Activated CD8-positive, alpha-beta memory T cell treated with anti-CD3 and anti-CD28 coated beads for 48 hours (primary cell): ENCODE measurements around the gene MLLT3.
"Not testable (repeated sequence)": the region's sequence is repeated elsewhere in the genome, so short reads cannot be mapped to it uniquely, and the experiment has no call there.

ENCODE experiments used
- DNase-seq, 3 experiments: peaks; one replicate each; pipeline ENCODE4 v3.0.0-alpha.2; 2020; ENCODE audit warnings: low read depth in 2 of 3, low spot score in 2 of 3

The MLLT3 gene

DNA sequence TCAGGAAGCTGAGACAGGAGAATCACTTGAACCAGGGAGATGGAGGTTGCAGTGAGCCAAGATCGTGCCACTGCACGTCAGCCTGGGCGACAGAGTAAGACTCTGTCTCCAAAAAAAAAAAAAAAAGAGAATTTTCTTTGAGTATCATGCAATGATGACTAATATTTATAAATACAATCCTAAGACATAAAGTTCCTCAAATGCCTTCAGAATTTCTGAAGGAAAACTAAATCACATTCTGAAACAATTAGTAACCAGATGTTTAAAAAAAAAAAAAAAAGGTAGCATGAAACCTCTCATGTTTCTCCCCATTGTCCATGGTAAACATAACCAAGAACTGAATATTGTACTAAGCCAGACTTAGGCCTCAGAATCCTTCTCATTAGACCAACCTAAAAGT, 23.1 kb downstream of the MLLT3 start:
- no peak for DNase-seq

GRCh38 chr9:20598367-20598766, 23.9 kb downstream of the MLLT3 start:
- DNase-seq: no peak

GRCh38 chr9:20597862-20598261, 24.4 kb downstream of the MLLT3 start:
- no peak for DNase-seq

- no peak for DNase-seq
Observed at GRCh38 chr9:20594608-20595007, 27.7 kb downstream of the MLLT3 start.

- no peak for DNase-seq
Observed at GRCh38 chr9:20593537-20593936, 28.8 kb downstream of the MLLT3 start.

DNA sequence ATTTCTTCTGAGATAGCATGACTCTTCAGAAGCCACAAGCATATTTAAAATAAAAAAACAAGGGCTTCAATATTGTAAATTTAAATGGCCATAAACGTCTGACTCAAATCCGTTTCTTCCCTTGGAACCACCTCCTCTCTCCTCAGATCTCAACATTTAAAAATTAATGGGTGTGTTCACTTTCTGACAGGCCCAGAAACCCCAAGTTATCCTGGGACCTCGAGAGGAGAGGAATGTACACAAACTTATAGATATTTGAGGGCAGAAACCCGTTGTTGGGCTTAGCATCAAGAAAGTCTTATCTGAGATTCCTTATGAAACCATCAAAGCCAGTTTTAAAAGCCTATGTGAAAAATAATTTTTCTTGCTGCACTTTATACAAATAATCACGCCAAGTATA, 29.2 kb downstream of the MLLT3 start:
- DNase-seq: no peak

DNA sequence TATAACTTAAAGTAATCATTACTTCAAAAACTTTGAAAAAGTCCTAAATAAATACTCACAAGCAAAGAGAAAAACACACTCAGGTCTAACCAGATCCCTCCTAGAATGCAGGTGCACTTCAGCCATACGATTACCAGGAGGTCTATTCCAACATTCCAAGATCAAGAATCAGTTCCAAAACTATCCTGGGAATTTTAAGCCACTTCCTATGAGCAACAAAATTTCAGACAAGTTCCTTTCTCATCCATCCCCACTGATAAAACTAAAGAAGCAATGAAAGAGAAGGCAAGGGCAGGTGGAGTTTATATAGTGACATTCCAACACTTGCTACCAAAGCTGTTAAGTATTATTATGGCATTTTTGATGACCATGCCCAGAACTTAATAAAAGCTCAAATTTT, 29.6 kb downstream of the MLLT3 start:
- DNase-seq: no peak

DNA sequence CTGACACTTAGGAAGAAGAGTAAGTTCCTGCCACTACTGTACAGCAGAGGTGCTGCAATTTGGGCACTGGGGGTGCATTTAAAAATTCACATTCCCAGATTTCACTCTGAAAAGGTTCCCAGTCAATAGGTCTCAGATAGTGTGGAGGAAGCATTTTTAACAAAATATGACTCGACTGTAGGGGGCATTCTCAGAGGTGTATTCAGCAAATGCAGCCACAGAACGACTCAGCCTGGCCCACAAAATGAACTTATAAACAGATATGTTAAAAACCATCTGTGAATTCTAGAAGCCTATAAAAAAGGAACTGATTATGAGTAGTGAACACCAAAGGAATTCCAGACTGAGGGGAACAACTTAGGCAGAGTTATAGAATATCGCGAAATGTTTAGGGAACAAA, 31.1 kb downstream of the MLLT3 start:
- DNase-seq: no peak

- DNase-seq: no peak
Observed at GRCh38 chr9:20584968-20585643, 37.2 kb downstream of the MLLT3 start.

GRCh38 chr9:20583088-20583487, 39.2 kb downstream of the MLLT3 start:
- DNase-seq: not testable (repeated sequence)

DNA sequence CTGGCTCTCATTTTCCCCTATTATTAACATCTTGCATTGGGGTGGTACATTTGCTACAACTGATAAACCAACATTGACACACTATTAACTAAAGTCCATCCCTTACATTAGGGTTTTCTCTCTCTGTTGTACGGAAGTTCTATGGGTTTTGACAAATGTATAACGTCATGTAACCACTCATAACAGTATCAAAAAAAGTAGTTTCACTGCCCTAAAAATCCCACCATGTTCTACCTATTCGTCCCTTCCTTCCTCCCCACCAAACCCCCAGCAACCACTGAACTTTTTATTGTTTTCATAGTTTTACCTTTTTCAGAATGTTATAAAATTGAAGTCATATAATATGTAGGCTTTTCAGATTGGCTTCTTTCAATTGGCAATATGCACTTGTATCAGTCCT, 40.1 kb downstream of the MLLT3 start:
- DNase-seq: no peak

DNA sequence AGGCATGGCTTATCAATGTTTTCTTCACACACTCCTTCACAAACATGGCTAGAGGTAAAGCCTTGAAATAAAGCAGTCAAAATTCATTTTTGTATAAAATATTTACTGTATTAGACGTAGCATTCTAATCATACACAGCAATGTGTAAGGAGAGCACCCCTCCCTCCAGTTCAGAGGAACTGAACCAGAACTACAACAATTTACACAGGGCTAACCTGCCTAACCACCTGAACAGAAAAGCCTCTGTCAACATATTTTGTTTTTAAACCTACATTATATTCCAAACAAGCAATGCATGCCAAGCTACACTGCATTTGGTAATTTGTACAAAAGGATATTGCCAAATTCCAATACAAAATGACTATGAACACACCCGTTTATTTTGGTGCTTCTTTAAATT, 41.6 kb downstream of the MLLT3 start:
- DNase-seq: no peak

GRCh38 chr9:20579524-20580314, 42.6 kb downstream of the MLLT3 start:
- no peak for DNase-seq

- DNase-seq: no peak
Observed at GRCh38 chr9:20573023-20573422, 49.3 kb downstream of the MLLT3 start.

DNA sequence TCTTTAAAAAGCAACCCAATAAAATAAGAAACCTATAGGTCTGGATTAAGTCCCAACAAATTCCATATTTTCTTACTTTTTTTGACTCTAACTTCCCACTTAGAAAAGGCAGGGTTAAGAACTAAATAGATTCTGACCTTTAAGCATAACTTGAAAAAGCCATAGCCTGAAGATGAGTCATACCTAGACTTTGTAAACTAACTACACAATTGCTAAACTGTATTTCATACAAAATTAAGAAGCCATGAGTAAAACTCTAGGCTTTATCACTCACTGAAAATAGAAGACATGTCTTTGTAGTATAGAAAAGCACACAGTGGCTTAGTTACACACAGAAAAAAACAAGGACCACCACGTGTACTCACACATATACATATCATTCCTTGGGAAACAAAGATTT, 51.5 kb downstream of the MLLT3 start:
- no peak for DNase-seq

DNA sequence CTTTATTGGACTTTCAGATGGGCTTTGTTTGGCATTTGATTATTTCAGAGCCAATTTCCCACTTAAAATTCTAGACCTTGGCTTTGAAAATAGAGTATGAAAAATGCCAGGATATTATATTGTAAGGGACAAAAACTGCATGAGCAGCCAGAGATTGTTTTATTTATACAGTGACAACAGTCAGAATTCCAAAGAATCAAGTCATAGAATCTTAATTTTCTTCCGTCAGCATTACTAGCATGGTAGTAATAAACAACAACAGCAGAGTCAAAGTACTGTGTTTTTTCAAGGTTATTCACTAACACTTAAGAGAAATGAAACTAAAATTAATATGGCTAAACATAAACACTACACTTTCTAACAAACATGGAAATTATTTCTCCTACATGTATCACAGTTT, 52.2 kb downstream of the MLLT3 start:
- no peak for DNase-seq

- DNase-seq: no peak
Observed at GRCh38 chr9:20569525-20569924, 52.8 kb downstream of the MLLT3 start.

DNA sequence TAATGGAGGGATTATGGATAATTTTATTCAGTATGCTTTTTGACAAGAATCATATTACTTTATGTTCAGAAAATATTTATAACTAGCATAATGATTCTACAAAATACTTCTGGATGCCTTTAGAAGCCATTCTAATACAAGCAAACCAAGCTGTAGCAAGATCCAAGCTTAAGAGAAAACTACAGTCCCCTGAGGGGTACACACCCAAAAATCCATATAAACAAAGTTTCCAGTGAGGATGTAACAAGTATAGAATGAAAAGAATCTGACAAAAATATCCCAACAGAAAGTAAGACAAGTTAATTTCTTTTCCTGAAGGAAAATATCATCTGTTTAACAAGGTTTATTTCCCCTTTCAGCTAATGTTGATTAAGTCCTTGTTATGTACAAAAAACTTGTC, 53.9 kb downstream of the MLLT3 start:
- DNase-seq: no peak

- DNase-seq: no peak
Observed at GRCh38 chr9:20566401-20566800, 55.9 kb downstream of the MLLT3 start.

DNA sequence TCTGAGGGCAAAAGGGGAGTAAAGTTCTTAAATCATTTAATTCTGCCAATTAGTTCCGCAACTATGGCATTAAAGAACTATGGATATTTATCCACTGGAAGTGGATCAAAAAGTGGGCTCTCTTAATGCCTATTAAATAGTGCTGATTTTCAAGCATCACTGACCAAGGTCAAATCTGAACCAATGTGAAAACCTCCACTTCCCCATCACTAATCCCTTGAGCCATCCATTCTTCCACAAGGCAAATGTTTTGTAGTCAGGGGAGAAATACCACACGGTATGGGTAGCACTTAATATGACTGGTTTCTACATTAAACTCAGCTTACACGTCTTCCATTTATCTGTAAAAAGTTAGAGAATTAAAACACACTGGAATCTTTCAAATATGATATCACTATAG, 57.6 kb downstream of the MLLT3 start:
- DNase-seq: no peak

DNA sequence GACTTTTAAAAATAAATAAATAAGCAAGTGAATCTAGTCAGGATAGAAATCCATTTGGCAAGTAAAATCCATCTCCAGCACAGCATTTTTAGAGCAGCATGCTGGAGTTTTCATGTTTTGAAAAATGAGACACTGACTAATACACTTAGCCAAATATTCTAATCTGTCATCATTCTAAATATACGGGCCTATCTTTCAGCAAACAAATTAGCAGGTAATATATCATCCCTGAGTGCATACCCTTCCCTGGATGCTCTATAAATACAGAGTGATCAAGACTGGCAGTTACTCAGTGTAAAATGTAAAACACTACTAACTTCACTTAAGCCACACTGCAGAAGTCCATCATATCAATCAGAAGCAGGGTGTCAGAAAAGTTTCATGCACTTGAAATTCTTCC, 58.4 kb downstream of the MLLT3 start:
- no peak for DNase-seq

GRCh38 chr9:20562051-20562450, 60.2 kb downstream of the MLLT3 start:
- DNase-seq: no peak

- no peak for DNase-seq
Observed at GRCh38 chr9:20561531-20561930, 60.8 kb downstream of the MLLT3 start.
